NCI-H1048 (cell line): ENCODE measurements around the gene ZNF281.
"Not testable (repeated sequence)": the region's sequence is repeated elsewhere in the genome, so short reads cannot be mapped to it uniquely, and the experiment has no call there.

ENCODE experiments used
- DNase-seq: peaks from one replicate; lab custom pipeline; 2025; lab: John Stamatoyannopoulos, UW

Gene ZNF281

GRCh38 chr1:200409761-200410565 is at the start of gene ZNF281:
ZNF281 (minus strand) TSS chr1:200410036; CDS start chr1:200409705, 331 bp downstream.
- DNase-seq, result peak; percentile 99

GRCh38 chr1:200458780-200459179 is 48.9 kb upstream of the ZNF281 start:
- DNase-seq, result no peak

GRCh38 chr1:200457810-200458209 is 48.0 kb upstream of the ZNF281 start:
- no peak for DNase-seq

GRCh38 chr1:200454425-200454824 is 44.6 kb upstream of the ZNF281 start:
- DNase-seq, result no peak

- no peak for DNase-seq
Measured at GRCh38 chr1:200453553-200453905, 43.7 kb upstream of the ZNF281 start.

GRCh38 chr1:200452850-200453552 is 43.2 kb upstream of the ZNF281 start:
- no peak for DNase-seq

- no peak for DNase-seq
Measured at GRCh38 chr1:200448034-200448762, 38.4 kb upstream of the ZNF281 start.

GRCh38 chr1:200445213-200445612 is 35.4 kb upstream of the ZNF281 start:
- no peak for DNase-seq

GRCh38 chr1:200444478-200444877 is 34.6 kb upstream of the ZNF281 start:
- DNase-seq, result no peak

- no peak for DNase-seq
Measured at GRCh38 chr1:200443860-200444259, 34.0 kb upstream of the ZNF281 start.

GRCh38 chr1:200442537-200443156 is 32.8 kb upstream of the ZNF281 start:
- DNase-seq, result no peak

- no peak for DNase-seq
Measured at GRCh38 chr1:200442023-200442422, 32.2 kb upstream of the ZNF281 start.

GRCh38 chr1:200438911-200439310 is 29.1 kb upstream of the ZNF281 start:
- DNase-seq, result no peak

- not testable (repeated sequence) for DNase-seq
Measured at GRCh38 chr1:200438413-200438812, 28.6 kb upstream of the ZNF281 start.

- no peak for DNase-seq
Measured at GRCh38 chr1:200437556-200438203, 27.8 kb upstream of the ZNF281 start.

GRCh38 chr1:200437088-200437487 is 27.3 kb upstream of the ZNF281 start:
- DNase-seq, result no peak

GRCh38 chr1:200436436-200436835 is 26.6 kb upstream of the ZNF281 start:
- no peak for DNase-seq

GRCh38 chr1:200435200-200435780 is 25.5 kb upstream of the ZNF281 start:
- DNase-seq, result no peak

GRCh38 chr1:200433586-200433985 is 23.8 kb upstream of the ZNF281 start:
- no peak for DNase-seq

GRCh38 chr1:200432586-200432985 is 22.8 kb upstream of the ZNF281 start:
- DNase-seq, result no peak

GRCh38 chr1:200429221-200429751 is 19.4 kb upstream of the ZNF281 start:
- no peak for DNase-seq
